PC-9 (cell line): ENCODE measurements around the gene NELL1. TPM values are rescaled to one million over a fixed set of nuclear protein-coding genes. Genes with fewer than 3 reads are reported as not detected.

Source experiments
- BruUV-seq: library from RNA; stranded (reverse); fragments of 400-500 nt; replicated peaks from 2 replicates; lab custom pipeline; 2021; lab: Mats Ljungman, UMichigan
- CTCF ChIA-PET: fragments of 300-600 bp; sonication (Branson Sonifier 250); formaldehyde crosslinking; loops from one replicate; lab custom pipeline; 2022; ENCODE audit warnings: antibody characterized with exemption; lab: Charles Lee
- POLR2A ChIA-PET: fragments of 300-600 bp; sonication (Branson Sonifier 250); formaldehyde crosslinking; loops from one replicate; lab custom pipeline; 2022; ENCODE audit warnings: antibody characterized with exemption; ENCODE audit not compliant: unreplicated experiment; lab: Charles Lee
- DNase-seq, 2 experiments: peaks; one replicate each; pipeline versions ENCODE4 v3.0.0 to v3.0.0-alpha.2; 2015 to 2022; ENCODE audit warnings: mixed read lengths in 1 of 2
- H2AFZ ChIP-seq: fragments of 200-600 bp; sonication (generic); 2 replicates; pipeline ENCODE4 v1.8.1; 2017; ENCODE audit warnings: antibody characterized with exemption
- H3F3A ChIP-seq: fragments of 200-600 bp; sonication (generic); 2 replicates; pipeline ENCODE4 v1.8.1; 2017; ENCODE audit warnings: antibody characterized with exemption, mild to moderate bottlenecking, low read depth; ENCODE audit not compliant: insufficient read depth
- H3K27ac ChIP-seq: fragments of 200-600 bp; sonication (generic); 2 replicates; pipeline ENCODE4 v1.6.1; 2016; ENCODE audit warnings: mixed run types
- H3K27me3 ChIP-seq: fragments of 200-600 bp; sonication (generic); 2 replicates; pipeline ENCODE4 v1.6.1; 2016; ENCODE audit warnings: low read depth, mixed run types; ENCODE audit not compliant: insufficient read depth
- H3K36me3 ChIP-seq: fragments of 200-600 bp; sonication (generic); 2 replicates; pipeline ENCODE4 v1.6.1; 2016; ENCODE audit warnings: low read depth, mixed run types
- H3K4me1 ChIP-seq: fragments of 200-600 bp; sonication (generic); replicated peaks from 2 replicates; pipeline ENCODE4 v1.6.1; 2016; ENCODE audit warnings: mixed run types; ENCODE audit not compliant: insufficient read depth
- H3K4me2 ChIP-seq: fragments of 200-600 bp; sonication (generic); 2 replicates; pipeline ENCODE4 v1.6.1; 2017; ENCODE audit warnings: mixed run types
- H3K4me3 ChIP-seq: fragments of 200-600 bp; sonication (generic); 2 replicates; pipeline ENCODE4 v1.6.1; 2016; ENCODE audit warnings: mixed run types
- H3K79me2 ChIP-seq: fragments of 200-600 bp; sonication (generic); 2 replicates; pipeline ENCODE4 v1.6.1; 2017; ENCODE audit warnings: low read depth, mixed run types
- H3K9me2 ChIP-seq: fragments of 200-600 bp; sonication (generic); 2 replicates; pipeline ENCODE4 v1.8.1; 2017; ENCODE audit warnings: mild to moderate bottlenecking; ENCODE audit not compliant: insufficient read depth
- H3K9me3 ChIP-seq: fragments of 200-600 bp; sonication (generic); 2 replicates; pipeline ENCODE4 v1.8.1; 2016; ENCODE audit warnings: low read depth; ENCODE audit not compliant: insufficient read depth
- H4K20me1 ChIP-seq: fragments of 200-600 bp; sonication (generic); 2 replicates; pipeline ENCODE4 v1.8.1; 2017; ENCODE audit not compliant: insufficient read depth
- CTCF ChIP-seq: fragments of 200-600 bp; sonication (generic); conservative IDR thresholded peaks from 2 replicates; pipeline ENCODE4 v1.6.1; 2017; ENCODE audit warnings: mixed run types, antibody characterized with exemption, mild to moderate bottlenecking, moderate library complexity
- EZH2 ChIP-seq: fragments of 200-600 bp; sonication (generic); IDR thresholded peaks from 2 replicates; pipeline ENCODE4 v1.8.0; 2017; ENCODE audit warnings: antibody characterized with exemption, low read depth
- intact Hi-C: fragments of 100-400 bp; cut with micrococcal nuclease; formaldehyde crosslinking; loops from one replicate; pipeline ENCODE4 v1.10.0; 2022; ENCODE audit not compliant: unreplicated experiment
- total RNA-seq: library from RNA; stranded (reverse); gene quantifications from 2 replicates; pipeline ENCODE4 v1.2.3, GENCODE V29; 2021

The NELL1 gene
- total RNA-seq, 1 experiment from 2014 or later: not detected

DNA sequence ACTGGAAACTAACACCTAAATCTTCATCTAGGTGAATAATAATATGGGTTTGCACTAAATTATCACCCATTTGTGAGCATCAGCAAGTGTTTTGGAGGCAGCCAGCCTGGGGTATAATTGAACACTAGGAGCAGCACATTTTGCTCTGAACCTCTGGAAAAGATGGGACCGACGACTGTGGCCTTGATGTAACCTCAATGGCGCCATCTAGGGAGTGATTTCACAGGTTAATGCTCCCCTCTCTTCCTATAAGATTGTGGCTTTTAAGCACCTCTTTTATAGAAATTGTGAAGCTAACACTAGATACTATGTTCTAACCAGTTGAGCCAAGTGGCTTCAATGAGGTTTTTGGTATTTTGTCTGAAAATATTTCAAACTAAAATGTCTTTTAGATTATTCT is 203.7 kb downstream of the NELL1 start:
- no peaks in the 10 kb centered on the region for H3K4me1 ChIP-seq
- TF ChIP-seq CTCF: peak; percentile 46; the same call in 1 of the 2 replicates
- no peak for TF ChIP-seq EZH2
- intact Hi-C loops: no loop called here
- no peaks in the 10 kb centered on the region for H3K79me2 ChIP-seq
- H3K9me3 ChIP-seq: no peaks in the 10 kb centered on the region
- ChIA-PET CTCF (no interaction called here), POLR2A (no interaction called here)
- H2AFZ ChIP-seq: no peak overlapping the region
- no peaks in the 10 kb centered on the region for H4K20me1 ChIP-seq
- no peak overlapping the region for H3K4me2 ChIP-seq
- H3K9me2 ChIP-seq: no peaks in the 10 kb centered on the region
- H3K36me3 ChIP-seq: no peaks in the 10 kb centered on the region
- H3K4me3 ChIP-seq: no peak overlapping the region
- H3F3A ChIP-seq: no peaks in the 10 kb centered on the region
- peaks cover 19% of the 10 kb centered on the region for H3K27me3 ChIP-seq
- no TSS peak for BruUV-seq
- no peak for DNase-seq
- H3K27ac ChIP-seq: no peak overlapping the region

GRCh38 chr11:20874358-20874757 is 205.0 kb downstream of the NELL1 start:
- no peak for DNase-seq
- ChIA-PET CTCF (no interaction called here), POLR2A (no interaction called here)
- no peaks in the 10 kb centered on the region for H3K9me3 ChIP-seq
- H3K4me2 ChIP-seq: no peak overlapping the region
- intact Hi-C loops: no loop called here
- H3K27me3 ChIP-seq: peaks cover 25% of the 10 kb centered on the region
- no peaks in the 10 kb centered on the region for H3K36me3 ChIP-seq
- H3K4me1 ChIP-seq: no peaks in the 10 kb centered on the region
- H3K9me2 ChIP-seq: no peaks in the 10 kb centered on the region
- H3K27ac ChIP-seq: no peak overlapping the region
- no peaks in the 10 kb centered on the region for H3F3A ChIP-seq
- H4K20me1 ChIP-seq: no peaks in the 10 kb centered on the region
- no peak overlapping the region for H3K4me3 ChIP-seq
- BruUV-seq: no TSS peak
- H2AFZ ChIP-seq: no peak overlapping the region
- TF ChIP-seq CTCF: no peak
- no peak for TF ChIP-seq EZH2
- no peaks in the 10 kb centered on the region for H3K79me2 ChIP-seq

DNA sequence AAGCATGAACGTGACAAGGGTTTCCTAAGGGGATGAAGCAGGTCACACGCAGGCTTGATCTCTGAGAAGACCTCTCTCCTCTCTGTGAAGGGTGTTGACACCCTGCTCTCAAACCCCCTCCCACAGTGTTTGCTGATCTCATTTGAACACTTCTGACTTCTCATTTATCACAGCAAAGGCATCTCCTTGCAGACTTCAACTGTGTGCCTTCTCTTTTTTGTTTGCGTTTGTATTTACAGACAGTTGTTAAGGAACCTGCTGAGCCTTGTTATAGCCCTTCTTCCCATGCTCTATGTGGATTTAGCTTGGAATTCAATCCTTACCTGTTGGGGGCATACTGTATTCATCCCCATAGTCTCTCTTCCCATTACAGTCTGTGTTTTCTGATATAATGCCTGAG is 206.5 kb downstream of the NELL1 start:
- Histone ChIP-seq H2AFZ (no peak overlapping the region), H3K4me2 (no peak overlapping the region), H3K9me2 (no peaks in the 10 kb centered on the region), H3K27ac (no peak overlapping the region), H3K4me1 (no peaks in the 10 kb centered on the region), H3K36me3 (no peaks in the 10 kb centered on the region), H3K9me3 (no peaks in the 10 kb centered on the region), H3K79me2 (no peaks in the 10 kb centered on the region), H3F3A (no peaks in the 10 kb centered on the region), H3K4me3 (no peak overlapping the region), H3K27me3 (peaks cover 31% of the 10 kb centered on the region), H4K20me1 (no peaks in the 10 kb centered on the region)
- intact Hi-C loops: no loop called here
- no peak for DNase-seq
- no peak for TF ChIP-seq CTCF
- TF ChIP-seq EZH2: no peak
- CTCF ChIA-PET: no interaction called here
- POLR2A ChIA-PET: no interaction called here
- BruUV-seq: no TSS peak
